SK-N-MC (cell line): ENCODE measurements around the gene ANKRD39.

ENCODE experiments used
- EZH2 ChIP-seq: fragments of 200-600 bp; sonication (generic); IDR thresholded peaks from one replicate; pipeline ENCODE4 v1.6.1; 2017; ENCODE audit warnings: antibody characterized with exemption
- POLR2AphosphoS5 ChIP-seq: IDR thresholded peaks from 2 replicates; pipeline ENCODE4 v1.6.1; 2012; ENCODE audit warnings: mild to moderate bottlenecking, low read depth, low read length, borderline replicate concordance

- TF ChIP-seq POLR2AphosphoS5 (no peak), EZH2 (no peak)
Observed at GRCh38 chr2:96819876-96820511, 37.8 kb downstream of the ANKRD39 start.
